GM23248 (cell line): ENCODE measurements around the gene ST6GAL2.

Experiments used
- EZH2 ChIP-seq: fragments of 200-600 bp; sonication (generic); IDR thresholded peaks from 2 replicates; pipeline ENCODE4 v1.6.1; 2018; ENCODE audit warnings: antibody characterized with exemption, mild to moderate bottlenecking; ENCODE audit not compliant: insufficient read depth, poor library complexity, severe bottlenecking
- EZH2phosphoT487 ChIP-seq: fragments of 200-600 bp; sonication (generic); IDR thresholded peaks from 2 replicates; pipeline ENCODE4 v1.6.1; 2018; ENCODE audit warnings: antibody characterized with exemption, moderate library complexity, mild to moderate bottlenecking, low read depth; ENCODE audit not compliant: insufficient read depth

- TF ChIP-seq EZH2 (no peak), EZH2phosphoT487 (no peak)
Measured at GRCh38 chr2:106831816-106832569, 54.0 kb downstream of the ST6GAL2 start.
